GM23248 (cell line): Measurements from ENCODE around the gene CRNKL1. TPM values are rescaled to one million over a fixed set of nuclear protein-coding genes. Genes with fewer than 3 reads are reported as not detected.

Experiments used
- DNase-seq: peaks from one replicate; pipeline ENCODE4 v3.0.0-alpha.2; 2015
- H2AFZ ChIP-seq: fragments of 200-600 bp; sonication (generic); 2 replicates; pipeline ENCODE4 v1.6.1; 2016; ENCODE audit warnings: antibody characterized with exemption
- H3F3A ChIP-seq: fragments of 200-600 bp; sonication (generic); 2 replicates; pipeline ENCODE4 v1.6.1; 2016; ENCODE audit warnings: mild to moderate bottlenecking, antibody characterized with exemption, mixed run types; ENCODE audit not compliant: insufficient read depth
- H3K27ac ChIP-seq: fragments of 200-600 bp; sonication (generic); 2 replicates; pipeline ENCODE4 v1.5.1; 2016; ENCODE audit warnings: mild to moderate bottlenecking
- H3K27me3 ChIP-seq: fragments of 200-600 bp; sonication (generic); replicated peaks from 2 replicates; pipeline ENCODE4 v1.6.1; 2016; ENCODE audit warnings: mild to moderate bottlenecking; ENCODE audit not compliant: insufficient read depth
- H3K36me3 ChIP-seq: fragments of 200-600 bp; sonication (generic); 2 replicates; pipeline ENCODE4 v1.6.1; 2016; ENCODE audit warnings: low read depth, mild to moderate bottlenecking
- H3K4me1 ChIP-seq: fragments of 200-600 bp; sonication (generic); 2 replicates; pipeline ENCODE4 v1.6.1; 2016; ENCODE audit warnings: mild to moderate bottlenecking; ENCODE audit not compliant: insufficient read depth
- H3K4me2 ChIP-seq: fragments of 200-600 bp; sonication (generic); one replicate; pipeline ENCODE4 v1.6.1; 2016; ENCODE audit warnings: mild to moderate bottlenecking; ENCODE audit not compliant: unreplicated experiment
- H3K4me3 ChIP-seq: fragments of 200-600 bp; sonication (generic); 2 replicates; pipeline ENCODE4 v1.5.1; 2016; ENCODE audit warnings: mild to moderate bottlenecking
- H3K79me2 ChIP-seq: fragments of 200-600 bp; sonication (generic); 2 replicates; pipeline ENCODE4 v1.6.1; 2016; ENCODE audit warnings: mild to moderate bottlenecking; ENCODE audit not compliant: insufficient read depth
- H3K9ac ChIP-seq: fragments of 200-600 bp; sonication (generic); 2 replicates; pipeline ENCODE4 v1.6.1; 2016; ENCODE audit warnings: mild to moderate bottlenecking
- H3K9me2 ChIP-seq: fragments of 200-600 bp; sonication (generic); 2 replicates; pipeline ENCODE4 v1.6.1; 2016; ENCODE audit warnings: mixed run types, mild to moderate bottlenecking, moderate library complexity; ENCODE audit not compliant: insufficient read depth
- H3K9me3 ChIP-seq: fragments of 200-600 bp; sonication (generic); one replicate; pipeline ENCODE4 v1.6.1; 2017; ENCODE audit warnings: low read depth
- H4K20me1 ChIP-seq: fragments of 200-600 bp; sonication (generic); 2 replicates; pipeline ENCODE4 v1.6.0; 2016; ENCODE audit not compliant: insufficient read depth
- EZH2 ChIP-seq: fragments of 200-600 bp; sonication (generic); IDR thresholded peaks from 2 replicates; pipeline ENCODE4 v1.6.1; 2018; ENCODE audit warnings: antibody characterized with exemption, mild to moderate bottlenecking; ENCODE audit not compliant: insufficient read depth, poor library complexity, severe bottlenecking
- EZH2phosphoT487 ChIP-seq: fragments of 200-600 bp; sonication (generic); IDR thresholded peaks from 2 replicates; pipeline ENCODE4 v1.6.1; 2018; ENCODE audit warnings: antibody characterized with exemption, moderate library complexity, mild to moderate bottlenecking, low read depth; ENCODE audit not compliant: insufficient read depth
- WGBS, 2 experiments: methylation state at CpG; one replicate each; pipeline ENCODE4 v1.1.6; 2015 to 2017; ENCODE audit warnings: low lambda C conversion rate in 2 of 2, low coverage in 1 of 2; ENCODE audit errors: missing lambda C conversion rate in 2 of 2; 5-methylcytosine and 5-hydroxymethylcytosine counted together
- in situ Hi-C: fragments of 300-500 bp; cut with MboI; formaldehyde crosslinking; loops from 2 replicates; pipeline ENCODE4 v1.15.0; 2020
- polyA plus RNA-seq: library from polyadenylated mRNA; unstranded; fragments of >200 nt; fragmentation: Nextera tagmentation; extraction: Ambion mirVana; gene quantifications from 2 replicates; pipeline ENCODE4 v1.2.1, GENCODE V29; 2016
- total RNA-seq: library from RNA; depleted of rRNA; stranded (reverse); fragments of >200 nt; shearing (Covaris generic); gene quantifications from 2 replicates; pipeline ENCODE4 v1.2.3, GENCODE V29; 2014

CRNKL1 gene
- total and polyA plus RNA-seq, 2 experiments from 2014 or later, result 16.9 to 24.2 TPM

- in situ Hi-C loops, result loop anchor here (25.0 kb wide), 1 partner anchor 468 kb away; no protein-coding TSS in a partner anchor
- H3K27ac ChIP-seq, result no peak overlapping the region
- no peak overlapping the region for H2AFZ ChIP-seq
- H3K36me3 ChIP-seq, result no peaks in the 10 kb centered on the region
- no peaks in the 10 kb centered on the region for H3F3A ChIP-seq
- H3K27me3 ChIP-seq, result no peaks in the 10 kb centered on the region
- WGBS, 2 experiments, result 69 to 74% methylated on average over 6 of the region's 6 CpGs
- no peaks in the 10 kb centered on the region for H3K4me1 ChIP-seq
- no peaks in the 10 kb centered on the region for H3K79me2 ChIP-seq
- H3K9me2 ChIP-seq, result no peaks in the 10 kb centered on the region
- no peak overlapping the region for H3K9ac ChIP-seq
- TF ChIP-seq EZH2 (no peak), EZH2phosphoT487 (no peak)
- H3K9me3 ChIP-seq, result no peaks in the 10 kb centered on the region
- no peak overlapping the region for H3K4me3 ChIP-seq
- DNase-seq, result no peak
- no peaks in the 10 kb centered on the region for H4K20me1 ChIP-seq
- H3K4me2 ChIP-seq, result no peak overlapping the region
Observed at GRCh38 chr20:20094410-20094809, 42.1 kb upstream of the CRNKL1 start.

GRCh38 chr20:20092827-20093226 is 40.6 kb upstream of the CRNKL1 start:
- in situ Hi-C loops, result loop anchor here (25.0 kb wide), 1 partner anchor 469 kb away; no protein-coding TSS in a partner anchor
- 33 to 36% methylated on average over 4 of the region's 4 CpGs for WGBS, 2 experiments
- DNase-seq, result no peak
- H3K36me3 ChIP-seq, result no peaks in the 10 kb centered on the region
- H3K9me2 ChIP-seq, result no peaks in the 10 kb centered on the region
- H3K27ac ChIP-seq, result no peak overlapping the region
- H3K4me3 ChIP-seq, result no peak overlapping the region
- H3K4me1 ChIP-seq, result no peaks in the 10 kb centered on the region
- H3F3A ChIP-seq, result no peaks in the 10 kb centered on the region
- TF ChIP-seq EZH2phosphoT487 (no peak), EZH2 (no peak)
- H3K79me2 ChIP-seq, result no peaks in the 10 kb centered on the region
- H3K4me2 ChIP-seq, result no peak overlapping the region
- peaks cover 6% of the 10 kb centered on the region; the same call in 1 of the 2 replicates for H3K27me3 ChIP-seq
- H4K20me1 ChIP-seq, result no peaks in the 10 kb centered on the region
- no peak overlapping the region for H3K9ac ChIP-seq
- H3K9me3 ChIP-seq, result no peaks in the 10 kb centered on the region
- H2AFZ ChIP-seq, result no peak overlapping the region

- no peak for DNase-seq
- no peaks in the 10 kb centered on the region for H4K20me1 ChIP-seq
- no peak overlapping the region for H3K27ac ChIP-seq
- in situ Hi-C loops, result loop anchor here (25.0 kb wide), 1 partner anchor 472 kb away; no protein-coding TSS in a partner anchor
- WGBS, 2 experiments, result 48 to 72% methylated on average over 1 of the region's 1 CpG
- H2AFZ ChIP-seq, result no peak overlapping the region
- no peak overlapping the region for H3K9ac ChIP-seq
- peaks cover 6% of the 10 kb centered on the region; the same call in 1 of the 2 replicates for H3K27me3 ChIP-seq
- H3K4me1 ChIP-seq, result peaks cover 8% of the 10 kb centered on the region; the same call in 1 of the 2 replicates
- no peaks in the 10 kb centered on the region for H3K36me3 ChIP-seq
- no peaks in the 10 kb centered on the region for H3K9me2 ChIP-seq
- TF ChIP-seq EZH2 (no peak), EZH2phosphoT487 (no peak)
- H3F3A ChIP-seq, result no peaks in the 10 kb centered on the region
- no peaks in the 10 kb centered on the region for H3K79me2 ChIP-seq
- H3K4me2 ChIP-seq, result no peak overlapping the region
- H3K9me3 ChIP-seq, result no peaks in the 10 kb centered on the region
- H3K4me3 ChIP-seq, result no peak overlapping the region
Observed at GRCh38 chr20:20089939-20090338, 37.7 kb upstream of the CRNKL1 start.

GRCh38 chr20:20089018-20089417 is 36.8 kb upstream of the CRNKL1 start:
- no peak overlapping the region for H3K4me3 ChIP-seq
- in situ Hi-C loops, result loop anchor here (25.0 kb wide), 1 partner anchor 473 kb away; no protein-coding TSS in a partner anchor
- TF ChIP-seq EZH2phosphoT487 (no peak), EZH2 (no peak)
- no peak overlapping the region for H2AFZ ChIP-seq
- H3K9me2 ChIP-seq, result no peaks in the 10 kb centered on the region
- H3K9me3 ChIP-seq, result no peaks in the 10 kb centered on the region
- no peak overlapping the region for H3K9ac ChIP-seq
- H3K4me2 ChIP-seq, result no peak overlapping the region
- H3K27ac ChIP-seq, result no peak overlapping the region
- no peaks in the 10 kb centered on the region for H3K36me3 ChIP-seq
- H3K79me2 ChIP-seq, result no peaks in the 10 kb centered on the region
- WGBS, 2 experiments, result 48 to 50% methylated on average over 4 of the region's 4 CpGs
- H3K4me1 ChIP-seq, result peaks cover 8% of the 10 kb centered on the region; the same call in 1 of the 2 replicates
- DNase-seq, result no peak
- H3K27me3 ChIP-seq, result peaks cover 6% of the 10 kb centered on the region; the same call in 1 of the 2 replicates
- no peaks in the 10 kb centered on the region for H4K20me1 ChIP-seq
- H3F3A ChIP-seq, result no peaks in the 10 kb centered on the region

- Histone ChIP-seq H3K9ac (no peak overlapping the region), H2AFZ (no peak overlapping the region), H3K36me3 (no peaks in the 10 kb centered on the region), H3K9me3 (no peaks in the 10 kb centered on the region), H4K20me1 (no peaks in the 10 kb centered on the region), H3K27ac (no peak overlapping the region), H3K79me2 (no peaks in the 10 kb centered on the region), H3F3A (no peaks in the 10 kb centered on the region), H3K4me2 (no peak overlapping the region), H3K27me3 (peaks cover 16% of the 10 kb centered on the region; the same call in 1 of the 2 replicates), H3K4me1 (peaks cover 8% of the 10 kb centered on the region; the same call in 1 of the 2 replicates), H3K9me2 (no peaks in the 10 kb centered on the region), H3K4me3 (no peak overlapping the region)
- 27 to 29% methylated on average over 2 of the region's 2 CpGs for WGBS, 2 experiments
- TF ChIP-seq EZH2phosphoT487 (no peak), EZH2 (no peak)
- DNase-seq, result peak; percentile 23
- in situ Hi-C loops, result loop anchor here (25.0 kb wide), 1 partner anchor 476 kb away; no protein-coding TSS in a partner anchor
Observed at GRCh38 chr20:20085812-20086211, 33.5 kb upstream of the CRNKL1 start.
